HG03097 (cell line): ENCODE results near the gene SGCD.

Experiments used
- ATAC-seq: cut with Tn5 transposase; IDR thresholded peaks from one replicate; pipeline ENCODE4 v1.9.1; 2021; ENCODE audit not compliant: unreplicated experiment, low FRiP score

The SGCD gene

GRCh38 chr5:156753846-156754245, 426.9 kb downstream of the SGCD start:
- no peak for ATAC-seq

DNA sequence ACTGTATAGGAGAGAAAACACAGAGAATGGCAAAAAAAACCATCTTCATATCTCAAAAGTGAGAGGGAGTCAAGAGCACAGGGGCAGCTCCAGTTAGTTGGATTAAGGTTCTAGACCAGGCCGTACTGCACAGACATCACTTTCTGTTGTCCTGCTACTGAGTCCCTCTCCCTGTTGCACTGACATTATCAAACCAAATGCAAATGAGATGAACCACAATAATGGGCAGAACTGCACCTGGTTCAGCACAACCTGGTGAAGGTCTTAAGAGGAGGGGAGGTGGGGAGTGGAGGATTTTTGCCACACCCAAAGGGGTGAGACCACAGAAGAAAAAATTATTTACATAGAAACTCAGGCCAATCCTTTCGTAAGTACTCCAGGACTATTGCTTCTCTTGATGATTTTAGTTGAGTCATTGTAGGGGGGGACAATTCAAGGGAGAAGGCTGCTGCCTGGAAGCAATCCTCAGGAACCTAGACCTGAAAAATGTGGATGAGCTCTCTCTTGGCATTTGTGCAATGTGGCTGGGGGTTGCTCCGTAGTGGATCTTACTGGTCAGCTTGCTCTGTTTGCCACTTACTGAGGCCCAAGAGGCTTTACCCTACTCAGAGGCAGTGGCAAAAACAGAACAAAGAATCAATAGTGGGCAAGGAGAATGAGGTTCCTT, 428.6 kb downstream of the SGCD start:
- no peak for ATAC-seq

GRCh38 chr5:156758011-156758791, 431.2 kb downstream of the SGCD start:
- no peak for ATAC-seq

- ATAC-seq: no peak
Measured at GRCh38 chr5:156759156-156759555, 432.2 kb downstream of the SGCD start.

DNA sequence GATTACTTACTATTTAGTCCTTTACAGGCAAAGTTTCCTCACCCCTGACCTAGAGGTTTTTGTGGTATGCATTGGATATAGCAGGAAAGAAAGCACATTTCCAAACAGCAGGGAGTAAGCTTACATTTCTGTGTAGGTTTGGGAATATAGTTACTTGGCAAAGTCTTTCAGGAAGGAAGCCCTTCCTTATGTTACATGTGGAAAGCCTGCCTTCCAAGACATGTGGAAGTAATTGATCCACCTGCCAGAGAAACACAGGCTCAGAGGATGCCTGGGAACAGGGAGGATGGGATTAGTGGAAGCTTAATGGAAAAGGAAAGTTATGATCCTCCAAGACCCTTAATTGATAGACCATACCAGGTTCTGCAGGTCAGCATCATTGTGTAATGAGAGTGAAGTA, 435.8 kb downstream of the SGCD start:
- no peak for ATAC-seq

DNA sequence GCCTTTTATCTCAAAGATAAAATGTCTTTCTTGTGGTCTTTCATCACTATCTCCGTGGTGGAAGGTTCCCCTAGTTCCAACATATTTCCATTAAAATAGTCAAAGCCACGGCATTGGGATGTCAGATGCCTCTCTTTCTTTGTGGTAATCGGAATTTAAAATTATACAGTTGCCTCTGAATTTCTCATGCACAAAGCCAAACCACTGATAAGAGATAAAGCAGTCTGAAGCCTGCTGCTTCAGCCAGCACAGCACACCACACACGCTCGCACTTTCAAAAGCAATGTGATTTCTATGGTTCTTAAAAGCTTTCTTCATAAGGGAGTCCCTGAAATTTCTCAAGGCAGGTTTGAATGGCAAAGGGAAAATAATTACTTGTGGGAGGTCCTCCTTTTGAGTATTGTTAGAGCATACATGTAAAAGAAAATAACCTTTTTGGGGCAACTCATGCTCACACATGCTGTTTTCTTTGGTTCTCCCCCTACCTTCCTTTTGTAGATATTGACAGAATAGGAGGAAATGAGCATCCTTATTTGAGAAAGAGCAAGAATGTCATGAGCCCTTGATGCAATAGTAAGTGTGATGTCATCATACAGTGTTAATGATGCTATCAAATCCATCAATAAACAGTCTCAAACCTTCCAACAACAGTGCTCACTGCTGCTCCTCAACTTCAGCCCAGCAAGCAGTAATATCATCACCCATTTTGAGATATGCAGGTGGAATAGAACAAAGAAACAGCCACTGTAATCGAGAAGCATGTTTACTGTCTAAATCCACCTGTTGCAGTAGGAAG, 437.4 kb downstream of the SGCD start:
- no peak for ATAC-seq

DNA sequence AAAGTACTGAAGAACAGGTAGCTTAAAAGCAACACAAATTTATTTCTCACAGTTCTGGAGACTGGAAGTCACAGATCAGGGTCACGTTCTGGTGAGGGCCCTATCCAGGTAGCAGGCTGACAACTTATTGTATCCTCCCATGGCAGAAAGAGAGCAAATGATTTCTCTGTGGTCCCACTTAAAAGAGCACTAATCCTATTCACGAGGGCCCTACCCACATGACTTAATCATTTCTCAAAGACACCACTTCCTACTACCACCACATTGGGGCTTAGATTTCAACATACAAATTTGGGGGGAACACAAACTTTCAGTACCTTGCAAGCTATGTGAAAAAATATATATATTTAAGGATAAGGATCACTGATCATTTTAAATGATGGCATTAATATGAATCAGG, 447.3 kb downstream of the SGCD start:
- ATAC-seq: no peak

DNA sequence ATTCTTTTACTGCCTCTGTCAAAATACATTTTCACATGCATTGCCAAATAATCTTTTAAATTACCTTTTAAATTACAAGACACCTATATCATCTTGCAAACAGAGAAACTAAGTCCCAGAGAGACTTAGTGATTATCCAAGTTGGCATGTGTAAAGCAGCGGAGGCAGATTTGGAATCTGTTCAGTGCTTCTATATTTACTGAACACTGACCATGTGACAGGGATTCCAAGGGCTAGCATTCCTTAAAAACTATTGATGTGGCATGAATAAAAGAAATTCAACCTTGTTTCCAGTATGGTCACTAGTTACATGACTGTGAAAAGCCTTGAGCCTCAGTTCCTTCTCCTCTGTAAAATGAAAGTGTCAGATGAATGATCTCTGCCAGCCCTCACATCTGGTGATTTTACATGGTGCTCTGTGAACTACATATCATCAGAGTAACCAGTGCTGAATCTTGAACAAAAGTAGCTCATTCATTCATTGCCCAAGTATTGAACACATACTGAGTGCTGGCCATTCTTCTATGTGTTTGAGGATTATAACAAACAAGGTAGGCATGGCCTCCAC, 451.3 kb downstream of the SGCD start:
- ATAC-seq: no peak

GRCh38 chr5:156778752-156779151, 451.8 kb downstream of the SGCD start:
- ATAC-seq: no peak

DNA sequence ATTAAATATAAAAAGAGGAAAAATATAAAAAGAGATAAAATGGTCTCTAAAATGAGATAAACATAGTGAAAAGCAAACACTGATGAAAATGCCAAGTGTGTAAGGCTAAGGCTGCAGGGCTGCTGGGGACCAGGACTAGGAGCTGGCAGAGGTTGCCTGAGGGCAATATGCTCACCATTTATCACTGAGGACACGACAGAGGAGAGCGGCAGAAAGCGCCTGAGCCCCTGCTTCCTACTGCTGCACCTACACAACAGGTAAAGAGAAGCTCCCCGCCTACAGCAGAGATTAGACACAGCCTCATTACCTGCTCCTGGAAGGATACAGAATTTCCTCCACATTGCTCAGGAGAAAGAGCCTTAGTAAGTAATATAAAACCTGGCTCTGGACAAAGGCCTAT, 452.5 kb downstream of the SGCD start:
- no peak for ATAC-seq

GRCh38 chr5:156783092-156783491, 456.1 kb downstream of the SGCD start:
- ATAC-seq: no peak

GRCh38 chr5:156794687-156795086, 467.7 kb downstream of the SGCD start:
- no peak for ATAC-seq

DNA sequence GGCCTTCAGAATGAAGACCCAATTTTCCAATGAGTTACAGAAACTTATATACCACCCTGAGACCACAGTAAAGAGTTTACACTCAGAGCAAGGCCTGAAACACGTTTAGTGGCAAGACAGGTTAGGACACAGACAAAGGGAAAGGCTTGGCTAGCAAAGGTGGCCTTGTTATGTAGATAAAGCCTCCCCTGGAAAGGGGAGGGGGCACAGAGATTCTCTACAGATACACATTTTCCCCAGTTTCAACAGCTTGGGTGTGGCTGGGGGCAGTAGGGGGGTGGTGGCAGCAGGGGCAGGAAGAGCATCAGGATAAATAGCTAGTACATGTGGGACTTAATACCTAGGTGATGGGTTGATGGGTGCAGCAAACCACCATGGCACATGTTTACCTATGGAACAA, 471.2 kb downstream of the SGCD start:
- ATAC-seq: no peak

DNA sequence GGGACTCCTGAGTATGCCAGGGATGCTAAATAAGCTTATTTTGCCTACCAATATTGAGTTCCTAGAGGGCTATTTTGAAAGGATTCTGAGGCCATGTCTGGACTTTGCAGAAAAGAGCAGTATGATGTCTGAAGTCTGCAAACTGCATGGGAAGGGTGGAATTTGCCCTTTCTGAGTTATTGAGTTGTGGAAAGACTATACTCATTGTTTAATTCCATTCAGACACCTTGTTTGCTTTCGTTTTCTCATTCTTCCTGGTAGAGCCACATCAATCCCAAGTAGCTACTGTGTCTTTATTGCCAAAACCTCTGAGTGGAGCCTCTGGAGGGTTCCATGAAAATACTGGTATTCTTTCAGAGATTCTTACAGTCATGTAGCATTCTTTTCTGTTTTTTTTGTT, 472.2 kb downstream of the SGCD start:
- ATAC-seq: no peak

DNA sequence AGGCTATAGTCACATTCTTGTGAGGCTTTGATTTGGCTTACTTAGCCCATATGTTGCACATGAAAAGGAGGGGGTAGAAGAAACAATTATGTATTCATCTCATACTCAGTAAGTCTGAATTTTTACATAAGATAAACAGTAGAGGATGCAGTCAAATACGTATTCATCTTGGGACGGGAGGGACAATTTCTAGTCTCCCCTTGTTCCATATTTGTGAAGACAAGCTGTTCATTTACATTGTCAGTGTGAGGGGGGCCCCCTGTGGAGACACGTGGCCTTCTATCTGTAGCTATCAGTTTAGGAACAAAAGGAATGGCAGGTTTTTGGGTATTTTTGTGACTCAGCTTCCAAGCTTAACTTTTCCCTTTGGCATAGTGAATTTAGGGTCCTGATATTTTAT, 474.0 kb downstream of the SGCD start:
- ATAC-seq: no peak

GRCh38 chr5:156802501-156802900, 475.5 kb downstream of the SGCD start:
- no peak for ATAC-seq

DNA sequence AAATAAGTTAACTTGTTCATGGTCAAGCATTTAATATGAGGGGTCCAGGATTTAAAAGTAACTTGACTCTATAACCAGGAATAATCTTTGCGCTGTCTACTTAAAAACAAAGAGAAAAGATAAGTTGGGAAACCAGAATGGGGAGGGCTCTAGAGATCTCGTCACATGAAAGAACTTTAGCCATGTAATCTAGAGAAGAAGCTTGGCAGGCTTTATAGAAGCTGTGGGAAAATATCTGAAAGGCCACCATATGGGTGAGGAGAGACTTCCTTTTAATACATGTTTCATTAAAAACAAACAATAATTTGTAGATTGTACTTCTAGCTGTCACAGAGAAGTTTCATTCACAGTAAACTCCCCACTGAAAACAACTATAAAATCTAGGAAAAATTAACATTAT, 476.4 kb downstream of the SGCD start:
- no peak for ATAC-seq

DNA sequence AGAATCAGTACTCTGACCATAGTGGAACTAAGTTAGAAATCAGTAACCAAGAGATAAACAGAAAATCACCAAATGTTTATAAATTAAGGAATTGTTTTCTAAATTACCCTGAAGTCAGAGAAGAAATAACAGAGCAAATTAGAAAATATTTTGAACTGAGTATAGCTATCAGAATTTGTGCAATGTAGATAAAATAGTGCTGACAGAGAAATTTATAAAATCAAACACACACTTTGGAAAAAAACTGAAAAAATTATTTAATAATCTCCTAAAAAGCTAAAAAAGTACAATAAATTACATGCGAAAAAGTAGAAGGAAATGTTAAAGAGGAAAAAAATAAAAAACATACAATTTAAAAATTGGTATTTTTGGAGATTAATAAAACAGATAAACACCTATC, 486.0 kb downstream of the SGCD start:
- ATAC-seq: no peak

- peak; percentile 70 for ATAC-seq
Measured at GRCh38 chr5:156815988-156816599, 489.1 kb downstream of the SGCD start.
